Keratinocyte (primary cell): ENCODE data around the gene AKAP6. TPM values are rescaled to one million over a fixed set of nuclear protein-coding genes. Genes with fewer than 3 reads are reported as not detected.

Source experiments
- DNase-seq: peaks from one replicate; pipeline ENCODE4 v3.0.0-alpha.2; 2011; ENCODE audit warnings: low read depth, missing footprints, low spot score
- FAIRE-seq: peaks from 2 replicates; lab custom pipeline; 2011; peaks lifted over from hg19 to GRCh38; lab: Jason Lieb, UNC
- H2AFZ ChIP-seq: 2 replicates; pipeline ENCODE4 v1.6.0; 2012; ENCODE audit warnings: low read length, control low read depth, inconsistent platforms; ENCODE audit not compliant: control insufficient read depth
- H3K27ac ChIP-seq: 2 replicates; pipeline ENCODE4 v1.5.1; 2011; ENCODE audit warnings: low read length; ENCODE audit not compliant: control insufficient read depth, insufficient read depth
- H3K27me3 ChIP-seq: 3 replicates; pipeline ENCODE4 v1.6.0; 2011; ENCODE audit warnings: low read length; ENCODE audit not compliant: control insufficient read depth, insufficient read depth; ENCODE audit errors: extremely low read depth
- H3K36me3 ChIP-seq, 2 experiments: 2 replicates in 1 of 2; 3 replicates in 1 of 2; pipeline ENCODE4 v1.5.1; 2011; ENCODE audit warnings: low read length in 2 of 2, mild to moderate bottlenecking in 1 of 2; ENCODE audit not compliant: control insufficient read depth in 2 of 2, insufficient read depth in 2 of 2; ENCODE audit errors: extremely low read depth in 1 of 2
- H3K4me1 ChIP-seq: 3 replicates; pipeline ENCODE4 v1.5.1; 2011; ENCODE audit warnings: low read length; ENCODE audit not compliant: control insufficient read depth, insufficient read depth; ENCODE audit errors: extremely low read depth
- H3K4me2 ChIP-seq: 3 replicates; pipeline ENCODE4 v1.6.0; 2011; ENCODE audit warnings: low read depth, low read length; ENCODE audit not compliant: control insufficient read depth, insufficient read depth; ENCODE audit errors: extremely low read depth
- H3K4me3 ChIP-seq, 3 experiments: fragments of 200-600 bp in 1 of 3; sonication (generic) in 1 of 3; 2 replicates in 2 of 3; 3 replicates in 1 of 3; pipeline ENCODE4 v1.5.1; 2011 to 2016; ENCODE audit warnings: low read length in 3 of 3, mild to moderate bottlenecking in 3 of 3, control low read depth in 2 of 3, inconsistent platforms in 1 of 3, low read depth in 1 of 3, mixed read lengths in 1 of 3, mixed run types in 1 of 3, moderate library complexity in 1 of 3; ENCODE audit not compliant: control insufficient read depth in 2 of 3, insufficient read depth in 2 of 3; ENCODE audit errors: extremely low read depth in 1 of 3
- H3K79me2 ChIP-seq: 2 replicates; pipeline ENCODE4 v1.6.0; 2012; ENCODE audit warnings: low read length; ENCODE audit not compliant: control insufficient read depth, insufficient read depth
- H3K9ac ChIP-seq: 3 replicates; pipeline ENCODE4 v1.6.0; 2011; ENCODE audit warnings: low read length; ENCODE audit not compliant: control insufficient read depth, insufficient read depth; ENCODE audit errors: extremely low read depth
- H3K9me1 ChIP-seq: 3 replicates; pipeline ENCODE4 v1.6.0; 2011; ENCODE audit warnings: low read length; ENCODE audit not compliant: control insufficient read depth, insufficient read depth; ENCODE audit errors: extremely low read depth
- H3K9me3 ChIP-seq: 2 replicates; pipeline ENCODE4 v1.5.1; 2012; ENCODE audit warnings: low read depth, low read length; ENCODE audit not compliant: control insufficient read depth
- H4K20me1 ChIP-seq: 3 replicates; pipeline ENCODE4 v1.6.0; 2011; ENCODE audit warnings: low read length; ENCODE audit not compliant: control insufficient read depth, insufficient read depth; ENCODE audit errors: extremely low read depth
- CTCF ChIP-seq, 3 experiments: IDR thresholded peaks in 1 of 3; conservative IDR thresholded peaks in 1 of 3; optimal IDR thresholded peaks in 1 of 3; 2 replicates in 2 of 3; 3 replicates in 1 of 3; pipeline versions ENCODE3 to v1.5.1; 2011; ENCODE audit warnings: low read length in 3 of 3, mild to moderate bottlenecking in 3 of 3, moderate library complexity in 2 of 3, control low read depth in 1 of 3, inconsistent platforms in 1 of 3; ENCODE audit not compliant: insufficient read depth in 2 of 3; ENCODE audit errors: extremely low read depth in 1 of 3
- EZH2 ChIP-seq: IDR thresholded peaks from one replicate; pipeline ENCODE4 v1.6.1; 2012; ENCODE audit warnings: inconsistent platforms, mild to moderate bottlenecking, low read length, moderate library complexity
- dilution Hi-C: fragments of 300-500 bp; cut with MboI; formaldehyde crosslinking; loops from one replicate; pipeline ENCODE4 v1.7.0; 2020; ENCODE audit warnings: low sequenced_read_pairs; ENCODE audit not compliant: extremely low pct_ligation_motif_present
- polyA plus RNA-seq, 5 experiments: library from polyadenylated mRNA; depleted of rRNA in 3 of 5; stranded (reverse) in 3 of 5; stranded (forward) in 1 of 5; unstranded in 1 of 5; fragments of >200 nt; gene quantifications; 1 replicate in 1 of 5; 2 replicates in 3 of 5; 3 replicates in 1 of 5; pipeline versions ENCODE4 v1.2.1 to v1.2.3, GENCODE V29; 2011 to 2012; ENCODE audit warnings: missing spikeins in 2 of 5, low read depth in 1 of 5, low replicate concordance in 1 of 5

AKAP6 gene
- polyA plus RNA-seq, 1 donor (not counting 4 experiments of a cell fraction or from before 2014, with no cell fraction given): 2.0 TPM

- Histone ChIP-seq H3K9me3 (no peaks in the 10 kb centered on the region), H4K20me1 (no peaks in the 10 kb centered on the region), H3K36me3 (no peaks in the 10 kb centered on the region), H3K4me3 (no peak overlapping the region), H2AFZ (no peak overlapping the region), H3K9ac (no peak overlapping the region), H3K4me1 (no peaks in the 10 kb centered on the region), H3K9me1 (no peaks in the 10 kb centered on the region), H3K79me2 (no peaks in the 10 kb centered on the region), H3K27me3 (no peaks in the 10 kb centered on the region), H3K4me2 (no peak overlapping the region), H3K27ac (no peak overlapping the region)
- no peak for FAIRE-seq
- no peak for DNase-seq
- dilution Hi-C loops: no loop called here
- TF ChIP-seq EZH2: no peak
- TF ChIP-seq CTCF (optimal IDR thresholded peaks at IDR 0.05 in 1 of 3, IDR thresholded peaks at IDR 0.05 in 1 of 3, conservative IDR thresholded peaks at IDR 0.05 in 1 of 3; ENCODE audit: extremely low read depth in 1 of 3, insufficient read depth in 2 of 3, low read length in 3 of 3): no peak
These were observed 328.0 kb downstream of the AKAP6 start for GRCh38 chr14:32657081-32657480.

- Histone ChIP-seq H3K9ac (no peak overlapping the region), H3K9me3 (no peaks in the 10 kb centered on the region)
- dilution Hi-C loops: no loop called here
These were observed 332.1 kb downstream of the AKAP6 start for GRCh38 chr14:32661216-32661615.

More at GRCh38 chr14:32661216-32661615, 332.1 kb downstream of the AKAP6 start:
- H3K4me2 ChIP-seq: no peak overlapping the region
- FAIRE-seq (no peak), DNase-seq (no peak)
- TF ChIP-seq CTCF (optimal IDR thresholded peaks at IDR 0.05 in 1 of 3, IDR thresholded peaks at IDR 0.05 in 1 of 3, conservative IDR thresholded peaks at IDR 0.05 in 1 of 3; ENCODE audit: extremely low read depth in 1 of 3, insufficient read depth in 2 of 3, low read length in 3 of 3) (no peak), EZH2 (no peak)
- no peaks in the 10 kb centered on the region for H3K4me1 ChIP-seq
- no peaks in the 10 kb centered on the region for H3K36me3 ChIP-seq
- no peaks in the 10 kb centered on the region for H3K27me3 ChIP-seq
- H3K4me3 ChIP-seq: no peak overlapping the region
- H3K79me2 ChIP-seq: no peaks in the 10 kb centered on the region
- no peaks in the 10 kb centered on the region for H4K20me1 ChIP-seq
- no peak overlapping the region for H3K27ac ChIP-seq
- H2AFZ ChIP-seq: no peak overlapping the region
- H3K9me1 ChIP-seq: no peaks in the 10 kb centered on the region
